ENCODE measurements around the gene ZNF784.

DNA sequence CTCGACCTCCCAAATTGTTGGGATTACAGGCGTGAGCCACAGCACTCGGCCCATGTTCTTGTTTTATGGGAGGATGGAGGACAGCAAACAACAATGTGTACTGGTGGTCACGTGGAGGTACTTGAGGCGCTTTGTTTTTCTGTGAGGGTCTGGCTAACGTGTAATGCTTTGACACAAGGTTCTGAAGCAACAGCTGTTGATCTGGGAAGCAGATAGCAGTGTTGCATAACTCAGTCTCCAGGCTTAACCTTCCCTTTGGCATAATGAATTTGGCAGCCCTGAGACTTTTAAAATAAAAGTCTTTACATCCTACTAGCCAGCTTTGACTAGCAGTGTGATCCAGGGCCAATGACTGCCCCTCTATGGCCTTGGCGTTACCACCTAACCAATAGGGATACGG lies 9.5 kb upstream of the ZNF784 start:
- TF ChIP-seq, protein P1, sequence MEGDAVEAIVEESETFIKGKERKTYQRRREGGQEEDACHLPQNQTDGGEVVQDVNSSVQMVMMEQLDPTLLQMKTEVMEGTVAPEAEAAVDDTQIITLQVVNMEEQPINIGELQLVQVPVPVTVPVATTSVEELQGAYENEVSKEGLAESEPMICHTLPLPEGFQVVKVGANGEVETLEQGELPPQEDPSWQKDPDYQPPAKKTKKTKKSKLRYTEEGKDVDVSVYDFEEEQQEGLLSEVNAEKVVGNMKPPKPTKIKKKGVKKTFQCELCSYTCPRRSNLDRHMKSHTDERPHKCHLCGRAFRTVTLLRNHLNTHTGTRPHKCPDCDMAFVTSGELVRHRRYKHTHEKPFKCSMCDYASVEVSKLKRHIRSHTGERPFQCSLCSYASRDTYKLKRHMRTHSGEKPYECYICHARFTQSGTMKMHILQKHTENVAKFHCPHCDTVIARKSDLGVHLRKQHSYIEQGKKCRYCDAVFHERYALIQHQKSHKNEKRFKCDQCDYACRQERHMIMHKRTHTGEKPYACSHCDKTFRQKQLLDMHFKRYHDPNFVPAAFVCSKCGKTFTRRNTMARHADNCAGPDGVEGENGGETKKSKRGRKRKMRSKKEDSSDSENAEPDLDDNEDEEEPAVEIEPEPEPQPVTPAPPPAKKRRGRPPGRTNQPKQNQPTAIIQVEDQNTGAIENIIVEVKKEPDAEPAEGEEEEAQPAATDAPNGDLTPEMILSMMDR (IDR thresholded peaks at IDR 0.05; ENCODE audit: poor library complexity), result no peak
- no peak for TF ChIP-seq EZH2phosphoT487 (IDR thresholded peaks at IDR 0.05; ENCODE audit: low read depth, severe bottlenecking, unreplicated experiment)
